ENCODE results near the gene QRICH2. TPM values are rescaled to one million over a fixed set of nuclear protein-coding genes. Genes with fewer than 3 reads are reported as not detected.

QRICH2 gene
- total and polyA plus RNA-seq, 9 of the 15 experiments (the other 6 are each of a cell fraction or from before 2014, with no cell fraction given) = 0.03 to 1.6 (median 0.81) TPM

GRCh38 chr17:76354747-76355310 is 46.8 kb upstream of the QRICH2 start (continued):
- TF ChIP-seq HSF4 (CRISPR knock-in tag; IDR thresholded peaks at IDR 0.05; ENCODE audit: borderline replicate concordance) (no peak), ETV6 (IDR thresholded peaks at IDR 0.05; ENCODE audit: borderline replicate concordance in 1 of 2, low read depth in 2 of 2, low read length in 1 of 2) (no peak), ETV6 (CRISPR knock-in tag; IDR thresholded peaks at IDR 0.05; ENCODE audit: borderline replicate concordance) (no peak), FOS (IDR thresholded peaks at IDR 0.05; ENCODE audit: extremely low read depth, insufficient read length) (no peak), ZNF280A (IDR thresholded peaks at IDR 0.05; ENCODE audit: low read depth, partially characterized antibody) (no peak), FOXA3 (CRISPR knock-in tag; conservative IDR thresholded peaks at IDR 0.05 in 1 of 2, IDR thresholded peaks at IDR 0.05 in 1 of 2) (no peak), ZNF224 (CRISPR knock-in tag; IDR thresholded peaks at IDR 0.05) (no peak), ZBTB12 (CRISPR knock-in tag; IDR thresholded peaks at IDR 0.05) (no peak), ZBTB49 (CRISPR knock-in tag; IDR thresholded peaks at IDR 0.05; ENCODE audit: borderline replicate concordance) (no peak), HLTF (IDR thresholded peaks at IDR 0.05) (0 out of 2 replicates have a peak, but pooled peaks have one; percentile 61), RNF219 (CRISPR knock-in tag; IDR thresholded peaks at IDR 0.05) (no peak), ZFP91 (CRISPR knock-in tag; IDR thresholded peaks at IDR 0.05) (no peak), NR2C2 (CRISPR knock-in tag; IDR thresholded peaks at IDR 0.05) (no peak), NR2C2 (tag; IDR thresholded peaks at IDR 0.05) (no peak)

Measured in K562 (cell line).